Vagina (tissue), 2 donors: ENCODE measurements around the gene RAB34. TPM values are rescaled to one million over a fixed set of nuclear protein-coding genes. Genes with fewer than 3 reads are reported as not detected.
A peak's percentile ranks its signal among the peaks of the same experiment; 100 is the strongest.

Experiments used
- DNase-seq, 2 donors: peaks; one replicate each; pipeline ENCODE4 v3.0.0-alpha.2; 2017; ENCODE audit errors: extremely low spot score in 2 of 2
- H3K27ac ChIP-seq: fragments of 200-600 bp; sonication (generic); one replicate; pipeline ENCODE4 v1.5.1; 2019
- H3K27me3 ChIP-seq: fragments of 200-600 bp; sonication (generic); one replicate; pipeline ENCODE4 v1.5.1; 2019
- H3K36me3 ChIP-seq, 2 donors: fragments of 200-600 bp; sonication (generic); one replicate each; pipeline ENCODE4 v1.5.1; 2017 to 2019
- H3K4me1 ChIP-seq: fragments of 200-600 bp; sonication (generic); one replicate; pipeline ENCODE4 v1.5.1; 2019
- H3K4me3 ChIP-seq, 2 donors: fragments of 200-600 bp; sonication (generic); 1 replicate in 1 of 2; 2 replicates in 1 of 2; pipeline ENCODE4 v1.5.1; 2016 to 2019
- H3K9me3 ChIP-seq: fragments of 200-600 bp; sonication (generic); one replicate; pipeline ENCODE4 v1.5.1; 2019
- CTCF ChIP-seq, 3 experiments: fragments of 450-650 bp in 2 of 3; fragments of 200-600 bp in 1 of 3; sonication (generic) in 1 of 3; IDR thresholded peaks; one replicate each; pipeline ENCODE4 v1.5.1; 2017 to 2019; ENCODE audit warnings: antibody characterized with exemption in 3 of 3, mild to moderate bottlenecking in 2 of 3, moderate library complexity in 2 of 3
- POLR2A ChIP-seq, 2 donors: fragments of 450-650 bp; IDR thresholded peaks; one replicate each; pipeline ENCODE4 v1.6.1; 2017; ENCODE audit warnings: antibody characterized with exemption in 2 of 2, mild to moderate bottlenecking in 2 of 2, moderate library complexity in 2 of 2
- POLR2AphosphoS5 ChIP-seq, 2 donors: sonication (generic); formaldehyde crosslinking; IDR thresholded peaks; one replicate each; pipeline ENCODE4 v1.9.0; 2017; ENCODE audit warnings: antibody characterized with exemption in 2 of 2, mild to moderate bottlenecking in 2 of 2, low read depth in 1 of 2; ENCODE audit not compliant: insufficient read depth in 1 of 2
- intact Hi-C: fragments of 100-400 bp; cut with DNase I; formaldehyde crosslinking; loops from one replicate; pipeline ENCODE4 v1.15.1; 2023
- total RNA-seq: library from RNA; depleted of rRNA; stranded (reverse); fragments of >200 nt; gene quantifications from one replicate; pipeline ENCODE4 v1.2.3, GENCODE V29; 2016

Gene RAB34
- total RNA-seq, 1 donor from 2014 or later, result 195 TPM

- intact Hi-C loops, result no loop called here
- Histone ChIP-seq H3K27ac (no peak overlapping the region), H3K36me3 (no peaks in the 10 kb centered on the region), H3K27me3 (no peaks in the 10 kb centered on the region), H3K4me3 (no peak overlapping the region), H3K4me1 (no peaks in the 10 kb centered on the region), H3K9me3 (no peaks in the 10 kb centered on the region)
- TF ChIP-seq CTCF (IDR thresholded peaks at IDR 0.05) (no peak), POLR2AphosphoS5 (IDR thresholded peaks at IDR 0.05; ENCODE audit: insufficient read depth in 1 of 2, low read depth in 1 of 2) (no peak)
- no peak for DNase-seq
Measured at GRCh38 chr17:28733346-28733745, 15.7 kb upstream of the RAB34 start.

- DNase-seq, result no peak
- intact Hi-C loops, result no loop called here
- no peak for TF ChIP-seq POLR2A (IDR thresholded peaks at IDR 0.05)
- TF ChIP-seq CTCF (IDR thresholded peaks at IDR 0.05), result no peak
- H3K4me3 ChIP-seq, result no peak overlapping the region
- H3K27me3 ChIP-seq, result no peaks in the 10 kb centered on the region
- peaks cover 10% of the 10 kb centered on the region for H3K4me1 ChIP-seq
- H3K36me3 ChIP-seq, result no peaks in the 10 kb centered on the region
- H3K9me3 ChIP-seq, result no peaks in the 10 kb centered on the region
- H3K27ac ChIP-seq, result no peak overlapping the region
Measured at GRCh38 chr17:28729950-28730330, 12.3 kb upstream of the RAB34 start.

DNA sequence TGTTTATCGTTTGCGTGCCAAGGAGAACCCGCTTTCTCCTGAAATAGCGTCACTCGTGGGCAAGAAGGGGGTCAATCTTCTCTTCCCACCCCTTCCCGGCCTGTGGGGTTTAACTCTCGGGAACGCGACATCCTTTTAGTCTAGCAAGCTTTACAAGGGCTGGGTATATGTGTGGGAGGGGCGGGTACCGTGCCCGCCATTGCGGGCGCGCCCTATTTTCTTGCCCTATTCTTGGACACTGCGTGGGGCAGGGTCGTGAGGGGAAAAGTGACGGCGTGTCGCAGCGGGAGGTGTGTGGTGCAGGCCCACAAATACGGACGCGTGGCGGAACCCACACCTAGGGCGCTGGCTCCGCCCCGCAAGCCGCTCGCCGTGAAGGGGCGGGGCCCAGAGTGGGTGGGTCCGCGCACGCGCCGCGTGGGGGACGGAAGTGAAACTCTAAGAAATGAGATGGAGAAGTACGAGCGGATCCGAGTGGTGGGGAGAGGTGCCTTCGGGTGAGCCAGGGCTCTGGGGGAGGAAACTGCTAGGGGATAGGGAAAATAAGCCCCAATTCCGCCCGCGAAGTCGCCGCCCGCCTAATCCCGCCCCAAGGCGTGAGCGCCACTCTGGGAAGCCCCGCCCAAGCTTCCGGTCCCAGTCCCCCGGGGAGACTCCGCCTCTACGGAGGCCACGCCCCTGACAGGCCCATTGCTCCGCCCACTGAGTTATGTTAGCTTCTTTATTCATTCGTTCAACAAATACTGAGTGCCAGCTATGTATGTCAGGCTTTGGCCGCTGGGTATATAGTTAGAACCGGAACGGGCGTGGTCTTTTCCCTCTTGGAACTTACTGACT, 10.9 kb upstream of the RAB34 start, which contains the start of gene NEK8:
Gene NEK8, plus strand, starts transcription at position 425 of the 837 bp plus-strand sequence. Its CDS starts 26 bp downstream, at position 451.
- intact Hi-C loops, result no loop called here
- no peak for DNase-seq
- Histone ChIP-seq H3K9me3 (no peaks in the 10 kb centered on the region), H3K36me3 (peaks cover 0 to 8% of the 10 kb centered on the region in 2 donors), H3K27me3 (no peaks in the 10 kb centered on the region), H3K4me3 (peak within 1 kb of the TSS; percentile 55 to 62), H3K4me1 (peaks cover 12% of the 10 kb centered on the region), H3K27ac (peak within 1 kb of the TSS; percentile 98)
- TF ChIP-seq POLR2A (IDR thresholded peaks at IDR 0.05), result peak in 1 of 2 donors; percentile 71
- peak; percentile 65 to 97 for TF ChIP-seq POLR2AphosphoS5 (IDR thresholded peaks at IDR 0.05; ENCODE audit: insufficient read depth in 1 of 2, low read depth in 1 of 2)
- no peak for TF ChIP-seq CTCF (IDR thresholded peaks at IDR 0.05)

GRCh38 chr17:28726627-28727491, 9.2 kb upstream of the RAB34 start:
- no peaks in the 10 kb centered on the region for H3K27me3 ChIP-seq
- no peaks in the 10 kb centered on the region for H3K9me3 ChIP-seq
- peak overlapping the region; percentile 98 for H3K27ac ChIP-seq
- DNase-seq, result no peak
- peaks cover 0 to 24% of the 10 kb centered on the region in 2 donors for H3K36me3 ChIP-seq
- peak overlapping the region; percentile 55 to 62 for H3K4me3 ChIP-seq
- H3K4me1 ChIP-seq, result peaks cover 30% of the 10 kb centered on the region
- TF ChIP-seq CTCF (IDR thresholded peaks at IDR 0.05), result peak; percentile 96 to 99 (median 98)
- TF ChIP-seq POLR2AphosphoS5 (IDR thresholded peaks at IDR 0.05; ENCODE audit: insufficient read depth in 1 of 2, low read depth in 1 of 2), result peak; percentile 78 to 81
- TF ChIP-seq POLR2A (IDR thresholded peaks at IDR 0.05), result no peak
- intact Hi-C loops, result no loop called here
